GM13976 (cell line): ENCODE results near the gene PRPS1L1.

Experiments
- DNase-seq: peaks from one replicate; pipeline ENCODE4 v3.0.0; 2012; ENCODE audit warnings: low spot score
- CTCF ChIP-seq: IDR thresholded peaks from 2 replicates; pipeline ENCODE4 v1.5.1; 2012; ENCODE audit warnings: borderline replicate concordance, mild to moderate bottlenecking; ENCODE audit not compliant: insufficient read depth; ENCODE audit errors: extremely low read depth, missing control alignments, control extremely low read depth
- in situ Hi-C: fragments of 300-500 bp; cut with MboI; formaldehyde crosslinking; loops from one replicate; pipeline ENCODE4 v1.12.0; 2022; ENCODE audit warnings: low sequenced_read_pairs, mixed read lengths, inconsistent platforms; ENCODE audit not compliant: unreplicated experiment

PRPS1L1 gene

GRCh38 chr7:18053941-18054340, 26.3 kb upstream of the PRPS1L1 start:
- in situ Hi-C loops: no loop called here
- no peak for DNase-seq
- TF ChIP-seq CTCF: no peak

GRCh38 chr7:18053177-18053928, 25.7 kb upstream of the PRPS1L1 start:
- in situ Hi-C loops: no loop called here
- DNase-seq: no peak
- TF ChIP-seq CTCF: no peak

DNA sequence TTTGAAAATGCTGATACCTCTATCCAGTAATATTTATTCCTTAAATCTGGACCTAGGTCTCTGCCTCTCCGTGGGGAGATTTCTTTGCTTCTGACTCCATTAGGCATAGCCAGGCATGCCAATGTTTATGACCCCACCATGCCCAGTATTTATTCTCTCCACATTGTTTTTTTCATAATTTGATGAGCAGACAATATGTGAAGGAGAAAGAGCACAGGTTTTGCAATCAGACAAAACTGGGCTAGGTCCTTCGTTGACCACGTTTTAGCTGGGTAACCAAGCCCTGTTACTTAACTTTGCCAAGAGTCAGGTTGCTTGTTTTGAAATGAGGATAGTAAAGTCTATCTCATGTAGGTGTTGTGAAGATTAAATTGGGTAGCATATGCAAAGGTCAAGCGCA, 21.6 kb upstream of the PRPS1L1 start:
- TF ChIP-seq CTCF: no peak
- no peak for DNase-seq

DNA sequence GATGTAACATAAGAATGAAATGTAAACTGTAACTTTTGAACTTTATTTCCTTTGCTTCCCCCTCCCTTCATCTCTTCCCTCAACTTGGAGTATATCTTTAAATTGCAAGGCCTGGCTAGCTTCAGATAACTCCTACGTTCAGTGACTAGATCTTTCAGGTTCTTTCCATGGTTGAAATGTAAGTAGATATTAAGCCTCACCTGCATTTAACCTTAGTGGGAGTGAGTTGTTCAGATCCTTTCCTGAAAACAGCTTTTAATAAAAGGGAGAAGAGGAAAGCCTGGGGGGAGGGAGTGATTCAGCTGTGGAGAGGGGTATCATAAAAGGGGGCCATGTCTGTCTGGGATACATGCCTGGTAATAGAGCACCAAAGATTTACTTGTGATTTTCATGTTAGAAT, 19.0 kb upstream of the PRPS1L1 start:
- in situ Hi-C loops: no loop called here
- no peak for DNase-seq
- TF ChIP-seq CTCF: no peak

More for the DNA sequence above, 21.6 kb upstream of the PRPS1L1 start:
- in situ Hi-C loops: no loop called here

DNA sequence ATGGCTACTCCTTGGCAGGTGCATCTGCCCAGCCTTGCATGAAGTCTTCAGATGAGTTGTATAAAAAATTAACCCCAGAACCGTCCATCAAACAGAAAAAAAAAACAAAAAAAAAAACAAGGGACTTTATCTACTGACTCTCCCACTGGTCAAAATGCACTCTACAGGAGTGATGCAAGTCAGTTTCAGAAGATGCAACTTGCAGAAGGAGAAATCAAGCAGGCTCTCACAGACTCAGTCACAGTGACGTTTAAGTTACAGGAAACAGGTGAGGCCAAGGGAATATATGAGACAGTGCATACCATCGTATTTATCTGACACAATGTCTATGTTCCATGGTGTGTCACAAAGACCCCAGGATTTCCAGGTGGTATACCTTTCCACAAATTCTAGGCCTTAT, 17.5 kb upstream of the PRPS1L1 start:
- TF ChIP-seq CTCF: no peak
- no peak for DNase-seq
- in situ Hi-C loops: no loop called here

DNA sequence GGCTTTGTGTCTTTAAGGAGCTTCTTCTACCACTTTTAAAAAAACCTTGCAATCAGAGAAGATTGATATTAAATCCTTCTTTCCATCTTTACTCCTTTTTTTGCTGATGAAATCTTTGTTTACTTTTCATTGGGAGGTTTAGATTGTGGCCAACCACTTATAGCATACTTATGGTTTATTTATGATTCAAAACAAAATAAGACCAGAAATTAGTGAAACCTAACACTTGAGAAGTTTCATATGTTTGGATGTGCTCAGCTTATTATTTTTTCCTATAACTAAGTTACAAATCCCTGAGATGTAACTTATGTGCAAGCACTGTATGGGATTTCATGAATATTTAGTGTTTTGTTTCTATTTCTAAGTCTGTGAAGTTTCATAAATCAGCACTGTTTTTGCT, 13.5 kb upstream of the PRPS1L1 start:
- DNase-seq: no peak
- in situ Hi-C loops: no loop called here
- TF ChIP-seq CTCF: no peak
